Measurements from ENCODE around the gene LIN28B.

- TF ChIP-seq CTCF (IDR thresholded peaks at IDR 0.05 in 2 of 3, conservative IDR thresholded peaks at IDR 0.05 in 1 of 3; ENCODE audit: borderline replicate concordance in 1 of 3, insufficient read depth in 1 of 3, low read depth in 2 of 3, low read length in 2 of 3) (no peak), SIN3A (IDR thresholded peaks at IDR 0.05; ENCODE audit: low read depth) (no peak), CEBPB (IDR thresholded peaks at IDR 0.05; ENCODE audit: low read depth) (no peak), EZH2 (IDR thresholded peaks at IDR 0.05) (no peak), JUND (IDR thresholded peaks at IDR 0.05) (no peak), ZFX (IDR thresholded peaks at IDR 0.05) (no peak), ATF3 (IDR thresholded peaks at IDR 0.05) (no peak)
Observed at GRCh38 chr6:105035299-105035698, 78.4 kb downstream of the LIN28B start.

Measured in HCT116 (cell line).